ENCODE results near the gene RXFP1. TPM values are rescaled to one million over a fixed set of nuclear protein-coding genes. Genes with fewer than 3 reads are reported as not detected.

Gene RXFP1
- total RNA-seq, 4 donors from 2014 or later, result 2.1 to 11.3 (median 6.0) TPM

- Histone ChIP-seq H3K36me3 (no peaks in the 10 kb centered on the region), H3K9me3 (no peaks in the 10 kb centered on the region), H3K4me3 (no peak overlapping the region), H3K27ac (no peak overlapping the region), H3K27me3 (no peaks in the 10 kb centered on the region), H3K4me1 (no peaks in the 10 kb centered on the region)
- intact Hi-C loops (cut with DNase I; ENCODE audit: low total_unique reads), result no loop called here
- TF ChIP-seq POLR2A (IDR thresholded peaks at IDR 0.05) (no peak), CTCF (IDR thresholded peaks at IDR 0.05) (no peak)
- no peak for DNase-seq
These were observed 5.8 kb downstream of the RXFP1 start for GRCh38 chr4:158527516-158527915.

- H3K4me1 ChIP-seq, result no peaks in the 10 kb centered on the region
- TF ChIP-seq POLR2A (IDR thresholded peaks at IDR 0.05) (no peak), CTCF (IDR thresholded peaks at IDR 0.05) (no peak)
- no peaks in the 10 kb centered on the region for H3K9me3 ChIP-seq
- no peaks in the 10 kb centered on the region for H3K27me3 ChIP-seq
- DNase-seq, result no peak
- H3K27ac ChIP-seq, result no peak overlapping the region
- no peak overlapping the region for H3K4me3 ChIP-seq
- intact Hi-C loops (cut with DNase I; ENCODE audit: low total_unique reads), result no loop called here
- no peaks in the 10 kb centered on the region for H3K36me3 ChIP-seq
These were observed 7.8 kb downstream of the RXFP1 start for GRCh38 chr4:158529505-158529904.

GRCh38 chr4:158530381-158530780 lies 8.7 kb downstream of the RXFP1 start:
- intact Hi-C loops (cut with DNase I; ENCODE audit: low total_unique reads), result no loop called here
- H3K4me1 ChIP-seq, result no peaks in the 10 kb centered on the region

GRCh38 chr4:158530898-158531297 lies 9.2 kb downstream of the RXFP1 start:
- TF ChIP-seq CTCF (IDR thresholded peaks at IDR 0.05) (no peak), POLR2A (IDR thresholded peaks at IDR 0.05) (no peak)
- no peak for DNase-seq
- Histone ChIP-seq H3K4me3 (no peak overlapping the region), H3K27ac (no peak overlapping the region), H3K4me1 (no peaks in the 10 kb centered on the region), H3K27me3 (no peaks in the 10 kb centered on the region), H3K36me3 (no peaks in the 10 kb centered on the region), H3K9me3 (no peaks in the 10 kb centered on the region)
- intact Hi-C loops (cut with DNase I; ENCODE audit: low total_unique reads), result no loop called here

More at GRCh38 chr4:158530381-158530780, 8.7 kb downstream of the RXFP1 start:
- H3K4me3 ChIP-seq, result no peak overlapping the region
- no peak overlapping the region for H3K27ac ChIP-seq
- H3K36me3 ChIP-seq, result no peaks in the 10 kb centered on the region
- H3K27me3 ChIP-seq, result no peaks in the 10 kb centered on the region
- no peak for DNase-seq
- TF ChIP-seq CTCF (IDR thresholded peaks at IDR 0.05) (no peak), POLR2A (IDR thresholded peaks at IDR 0.05) (no peak)
- H3K9me3 ChIP-seq, result no peaks in the 10 kb centered on the region

GRCh38 chr4:158532556-158533231 lies 11.0 kb downstream of the RXFP1 start:
- no peaks in the 10 kb centered on the region for H3K36me3 ChIP-seq
- no peaks in the 10 kb centered on the region for H3K27me3 ChIP-seq
- intact Hi-C loops (cut with DNase I; ENCODE audit: low total_unique reads), result no loop called here
- no peaks in the 10 kb centered on the region for H3K9me3 ChIP-seq
- H3K4me3 ChIP-seq, result no peak overlapping the region
- TF ChIP-seq POLR2A (IDR thresholded peaks at IDR 0.05) (no peak), CTCF (IDR thresholded peaks at IDR 0.05) (no peak)
- no peak for DNase-seq
- H3K27ac ChIP-seq, result no peak overlapping the region
- no peaks in the 10 kb centered on the region for H3K4me1 ChIP-seq

Measured in uterus (tissue), 4 donors.